H9 (cell line): ENCODE measurements around the gene GALNT17. TPM values are rescaled to one million over a fixed set of nuclear protein-coding genes. Genes with fewer than 3 reads are reported as not detected.

Experiments used
- DNase-seq: peaks from one replicate; pipeline ENCODE4 v3.0.0-alpha.2; 2017
- H2AFZ ChIP-seq: one replicate; pipeline ENCODE4 v1.6.1; 2013; ENCODE audit warnings: mild to moderate bottlenecking, low read length, control low read depth, moderate library complexity
- H2AK5ac ChIP-seq: 2 replicates; pipeline ENCODE4 v1.6.1; 2013; ENCODE audit warnings: low read length, control low read depth, mixed read lengths; ENCODE audit not compliant: insufficient read length
- H2BK120ac ChIP-seq: one replicate; pipeline ENCODE4 v1.6.1; 2013; ENCODE audit warnings: low read depth, mild to moderate bottlenecking, low read length, control low read depth, inconsistent platforms; ENCODE audit not compliant: poor library complexity, severe bottlenecking
- H2BK12ac ChIP-seq: 2 replicates; pipeline ENCODE4 v1.6.1; 2013; ENCODE audit warnings: low read length, control low read depth, mixed read lengths, low read depth; ENCODE audit not compliant: insufficient read length
- H2BK15ac ChIP-seq: 2 replicates; pipeline ENCODE4 v1.6.1; 2013; ENCODE audit warnings: low read depth, low read length, control low read depth
- H2BK20ac ChIP-seq: one replicate; pipeline ENCODE4 v1.6.1; 2013; ENCODE audit warnings: low read depth, mild to moderate bottlenecking, low read length, control low read depth, inconsistent platforms; ENCODE audit not compliant: poor library complexity, severe bottlenecking
- H2BK5ac ChIP-seq: 2 replicates; pipeline ENCODE4 v1.6.1; 2013; ENCODE audit warnings: low read length, control low read depth, mixed read lengths; ENCODE audit not compliant: insufficient read length
- H3K14ac ChIP-seq: 2 replicates; pipeline ENCODE4 v1.6.1; 2013; ENCODE audit warnings: low read length, control low read depth; ENCODE audit not compliant: insufficient read depth
- H3K18ac ChIP-seq: 2 replicates; pipeline ENCODE4 v1.6.1; 2013; ENCODE audit warnings: low read depth, mild to moderate bottlenecking, mixed read lengths, low read length, control low read depth; ENCODE audit not compliant: insufficient read length
- H3K23ac ChIP-seq: 2 replicates; pipeline ENCODE4 v1.6.1; 2013; ENCODE audit warnings: low read length, control low read depth, mixed read lengths, low read depth; ENCODE audit not compliant: insufficient read length
- H3K23me2 ChIP-seq: 2 replicates; pipeline ENCODE4 v1.6.1; 2013; ENCODE audit warnings: low read depth, mild to moderate bottlenecking, mixed read lengths, low read length, control low read depth; ENCODE audit not compliant: insufficient read length, poor library complexity, severe bottlenecking
- H3K27ac ChIP-seq: 2 replicates; pipeline ENCODE4 v1.5.1; 2013; ENCODE audit warnings: low read length, control low read depth, mixed read lengths, low read depth; ENCODE audit not compliant: insufficient read length
- H3K27me3 ChIP-seq: 2 replicates; pipeline ENCODE4 v1.6.1; 2013; ENCODE audit warnings: low read length, control low read depth, inconsistent platforms; ENCODE audit not compliant: insufficient read depth
- H3K4ac ChIP-seq: 2 replicates; pipeline ENCODE4 v1.6.1; 2013; ENCODE audit warnings: low read depth, mild to moderate bottlenecking, control low read depth, inconsistent platforms, low read length, moderate library complexity
- H3K4me1 ChIP-seq: 2 replicates; pipeline ENCODE4 v1.6.1; 2013; ENCODE audit warnings: low read length, control low read depth, inconsistent platforms; ENCODE audit not compliant: insufficient read depth
- H3K4me2 ChIP-seq: 2 replicates; pipeline ENCODE4 v1.6.1; 2013; ENCODE audit warnings: low read length, control low read depth, mixed read lengths; ENCODE audit not compliant: insufficient read length, insufficient read depth
- H3K56ac ChIP-seq: 2 replicates; pipeline ENCODE4 v1.6.1; 2013; ENCODE audit warnings: low read depth, mild to moderate bottlenecking, mixed read lengths, low read length, control low read depth; ENCODE audit not compliant: insufficient read length
- H3K79me1 ChIP-seq: 2 replicates; pipeline ENCODE4 v1.6.1; 2013; ENCODE audit warnings: low read depth, mild to moderate bottlenecking, moderate library complexity, low read length, control low read depth, inconsistent platforms; ENCODE audit not compliant: insufficient read depth, poor library complexity, severe bottlenecking
- H3K79me2 ChIP-seq: 2 replicates; pipeline ENCODE4 v1.6.1; 2013; ENCODE audit warnings: low read length, control low read depth, inconsistent platforms; ENCODE audit not compliant: insufficient read depth
- H3K9ac ChIP-seq: 2 replicates; pipeline ENCODE4 v1.6.1; 2013; ENCODE audit warnings: low read length, control low read depth, mixed read lengths; ENCODE audit not compliant: insufficient read length; ENCODE audit errors: extremely low read depth
- H3K9me3 ChIP-seq: one replicate; pipeline ENCODE4 v1.6.1; 2013; ENCODE audit warnings: low read depth, low read length, inconsistent platforms; ENCODE audit not compliant: control insufficient read depth
- H3T11ph ChIP-seq: one replicate; pipeline ENCODE4 v1.6.1; 2013; ENCODE audit warnings: mild to moderate bottlenecking, low read length, control low read depth, inconsistent platforms
- H4K20me1 ChIP-seq: one replicate; pipeline ENCODE4 v1.6.1; 2013; ENCODE audit not compliant: control insufficient read depth, insufficient read length, insufficient read depth
- H4K5ac ChIP-seq: 2 replicates; pipeline ENCODE4 v1.6.1; 2013; ENCODE audit warnings: low read depth, mild to moderate bottlenecking, mixed read lengths, low read length, control low read depth; ENCODE audit not compliant: insufficient read length
- H4K8ac ChIP-seq: replicated peaks from 2 replicates; pipeline ENCODE4 v1.6.1; 2013; ENCODE audit warnings: low read length, control low read depth, mixed read lengths, low read depth; ENCODE audit not compliant: insufficient read length
- H4K91ac ChIP-seq: 2 replicates; pipeline ENCODE4 v1.6.1; 2013; ENCODE audit warnings: low read depth, mild to moderate bottlenecking, moderate library complexity, mixed read lengths, low read length, control low read depth; ENCODE audit not compliant: insufficient read length
- H3K27ac Mint-ChIP-seq, 3 experiments: 2 replicates in 2 of 3; 3 replicates in 1 of 3; pipeline ENCODE4 v1.8.0; 2020 to 2021; ENCODE audit warnings: mixed read lengths in 3 of 3, mild to moderate bottlenecking in 1 of 3, moderate library complexity in 1 of 3
- H3K27me3 Mint-ChIP-seq: 2 replicates; pipeline ENCODE4 v1.8.0; 2021; ENCODE audit warnings: low read depth, mild to moderate bottlenecking, moderate library complexity, mixed read lengths
- H3K36me3 Mint-ChIP-seq, 3 experiments: 2 replicates in 2 of 3; 3 replicates in 1 of 3; pipeline ENCODE4 v1.8.0; 2020 to 2021; ENCODE audit warnings: low read depth in 3 of 3, mixed read lengths in 3 of 3; ENCODE audit not compliant: insufficient read depth in 1 of 3
- H3K4me1 Mint-ChIP-seq, 2 experiments: 2 replicates each; pipeline ENCODE4 v1.8.0; 2020; ENCODE audit warnings: mixed read lengths in 2 of 2
- H3K4me3 Mint-ChIP-seq, 2 experiments: 2 replicates in 1 of 2; 3 replicates in 1 of 2; pipeline ENCODE4 v1.8.0; 2020 to 2021; ENCODE audit warnings: mild to moderate bottlenecking in 2 of 2, mixed read lengths in 2 of 2, moderate library complexity in 1 of 2
- H3K9me3 Mint-ChIP-seq, 2 experiments: 2 replicates in 1 of 2; 3 replicates in 1 of 2; pipeline ENCODE4 v1.8.0; 2020; ENCODE audit warnings: mild to moderate bottlenecking in 2 of 2, mixed read lengths in 2 of 2, moderate library complexity in 1 of 2
- CTCF ChIP-seq: fragments of 200-600 bp; sonication (generic); conservative IDR thresholded peaks from 3 replicates; pipeline ENCODE4 v1.8.0; 2021; ENCODE audit warnings: antibody characterized with exemption, mild to moderate bottlenecking
- WGBS: extraction: QIAGEN DNeasy Blood & Tissue Kit; methylation state at CpG from one replicate; pipeline ENCODE4 v1.1.7; 2013; ENCODE audit warnings: missing lambda C conversion rate, low lambda C conversion rate, mixed read lengths; ENCODE audit not compliant: insufficient read length; ENCODE audit errors: extremely low coverage; 5-methylcytosine and 5-hydroxymethylcytosine counted together
- total RNA-seq: library from RNA; stranded (reverse); gene quantifications from 2 replicates; pipeline ENCODE4 v1.2.1, GENCODE V29; 2021

GALNT17 gene
- total RNA-seq, 1 experiment from 2014 or later = 43.2 TPM

- TF ChIP-seq CTCF = no peak
- Histone ChIP-seq H3K79me1 (no peaks in the 10 kb centered on the region), H3K4ac (no peak overlapping the region), H2BK15ac (no peak overlapping the region), H2AK5ac (no peak overlapping the region), H3K4me2 (no peak overlapping the region), H4K20me1 (no peaks in the 10 kb centered on the region), H3K56ac (no peak overlapping the region), H3K23me2 (no peaks in the 10 kb centered on the region), H4K5ac (no peak overlapping the region), H3K18ac (no peak overlapping the region), H3K4me1 (no peaks in the 10 kb centered on the region), H2AFZ (no peak overlapping the region), H2BK20ac (no peak overlapping the region), H4K91ac (no peak overlapping the region), H3K27ac (no peak overlapping the region), H3T11ph (no peak overlapping the region), H3K9ac (no peak overlapping the region), H3K14ac (no peak overlapping the region), H2BK12ac (no peak overlapping the region), H3K9me3 (peaks cover 8% of the 10 kb centered on the region), H3K27me3 (no peaks in the 10 kb centered on the region), H4K8ac (no peak overlapping the region), H2BK120ac (no peak overlapping the region), H3K23ac (no peak overlapping the region), H3K79me2 (no peaks in the 10 kb centered on the region; the same call in 1 of the 2 replicates), H2BK5ac (no peak overlapping the region)
- H3K9me3 Mint-ChIP-seq = peaks cover 18 to 42% of the 10 kb centered on the region in 2 experiments
- WGBS = no CpG with 5 or more reads among the region's 3 CpGs
- no peaks in the 10 kb centered on the region for H3K27me3 Mint-ChIP-seq
- peaks cover 2% of the 10 kb centered on the region in 2 experiments; a peak in 2 of 4 replicates for H3K4me1 Mint-ChIP-seq
- H3K36me3 Mint-ChIP-seq = peaks cover 31 to 54% (median 52%) of the 10 kb centered on the region in 3 experiments
- no peak for DNase-seq
- no peak overlapping the region for H3K4me3 Mint-ChIP-seq
- no peak overlapping the region for H3K27ac Mint-ChIP-seq
These were observed 245.5 kb downstream of the GALNT17 start for GRCh38 chr7:71377469-71377868.
